GM18907 (cell line): ENCODE results near the gene DESI1.
"Not testable (repeated sequence)": the region's sequence is repeated elsewhere in the genome, so short reads cannot be mapped to it uniquely, and the experiment has no call there.

Source experiments
- ATAC-seq: cut with Tn5 transposase; IDR thresholded peaks from one replicate; pipeline ENCODE4 v1.9.1; 2021; ENCODE audit warnings: mild to moderate bottlenecking, moderate library complexity; ENCODE audit not compliant: unreplicated experiment

The DESI1 gene

GRCh38 chr22:41636467-41636866 lies 15.6 kb upstream of the DESI1 start:
- ATAC-seq, result no peak

DNA sequence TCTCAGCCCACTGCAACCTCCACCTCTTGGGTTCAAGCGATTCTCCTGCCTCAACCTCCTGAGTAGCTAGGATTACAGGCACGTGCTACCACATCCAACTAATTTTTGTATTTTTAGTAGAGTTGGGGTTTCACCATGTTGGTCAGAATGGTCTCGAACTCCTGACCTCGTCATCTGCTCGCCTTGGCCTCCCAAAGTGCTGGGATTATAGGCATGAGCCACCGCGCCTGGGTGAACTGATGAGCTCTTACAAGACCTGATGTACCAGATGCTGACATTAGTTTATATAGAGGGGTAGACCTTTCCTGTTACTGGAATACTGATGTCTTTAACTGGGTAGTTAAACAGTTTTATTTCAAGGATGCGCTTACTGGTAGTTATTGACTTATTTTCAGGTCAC lies 13.8 kb upstream of the DESI1 start:
- not testable (repeated sequence) for ATAC-seq

DNA sequence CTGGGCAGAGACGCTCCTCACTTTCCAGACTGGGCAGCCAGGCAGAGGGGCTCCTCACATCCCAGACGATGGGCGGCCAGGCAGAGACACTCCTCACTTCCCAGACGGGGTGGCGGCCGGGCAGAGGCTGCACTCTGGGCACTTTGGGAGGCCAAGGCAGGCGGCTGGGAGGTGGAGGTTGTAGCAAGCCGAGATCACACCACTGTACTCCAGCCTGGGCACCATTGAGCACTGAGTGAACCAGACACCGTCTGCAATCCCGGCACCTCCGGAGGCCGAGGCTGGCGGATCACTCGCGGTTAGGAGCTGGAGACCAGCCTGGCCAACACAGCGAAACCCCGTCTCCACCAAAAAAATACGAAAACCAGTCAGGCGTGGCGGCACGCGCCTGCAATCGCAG lies 10.8 kb upstream of the DESI1 start:
- not testable (repeated sequence) for ATAC-seq

GRCh38 chr22:41631115-41631514 lies 10.3 kb upstream of the DESI1 start:
- ATAC-seq, result not testable (repeated sequence)

GRCh38 chr22:41625577-41625976 lies 4.7 kb upstream of the DESI1 start:
- ATAC-seq, result no peak

GRCh38 chr22:41621911-41622179 lies 1.0 kb upstream of the DESI1 start:
- no peak for ATAC-seq

DNA sequence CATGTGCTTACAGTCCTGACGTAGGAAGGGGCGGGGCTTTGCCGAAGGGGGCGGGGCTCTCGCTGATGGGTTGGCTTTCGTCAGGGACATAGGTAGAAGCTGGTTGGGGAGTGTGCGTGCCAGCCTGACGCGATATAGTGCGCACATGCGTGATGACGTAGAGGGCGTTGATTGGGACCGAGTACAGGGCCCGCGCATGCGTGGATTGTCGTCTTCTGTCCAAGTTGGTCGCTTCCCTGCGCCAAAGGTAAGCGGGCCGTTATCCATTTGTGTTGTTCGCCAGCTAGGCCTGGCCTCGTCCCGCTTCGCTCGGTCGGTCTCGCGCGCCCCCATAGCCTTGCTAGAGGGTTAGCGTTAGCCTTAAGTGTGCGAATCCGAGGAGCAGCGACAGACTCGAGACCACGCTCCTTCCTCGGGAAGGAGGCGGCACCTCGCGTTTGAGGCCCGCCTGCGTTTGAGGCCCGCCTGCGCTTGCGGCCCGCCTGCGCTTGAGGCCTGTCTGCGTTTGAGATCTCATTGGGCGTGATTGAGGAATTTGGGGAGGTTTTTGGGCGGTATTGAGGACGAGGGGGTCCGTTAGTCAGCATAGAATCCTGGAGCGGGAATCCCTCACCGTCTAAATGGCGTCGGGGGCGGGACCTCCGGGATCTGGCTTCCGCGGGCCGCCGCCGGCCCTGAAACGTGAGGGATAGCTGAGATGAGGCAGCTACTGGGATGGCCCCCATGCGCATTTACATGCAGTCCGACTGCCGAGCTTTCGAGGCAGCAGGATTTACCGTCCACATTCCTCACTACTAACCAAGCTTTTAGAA lies 462 bp upstream of the DESI1 start, which contains the start of gene XRCC6:
XRCC6 (plus strand) TSS at position 197 of the 812 bp plus-strand sequence. CDS start 710 bp downstream, outside the sequence.
- ATAC-seq, result peak; percentile 82

DNA sequence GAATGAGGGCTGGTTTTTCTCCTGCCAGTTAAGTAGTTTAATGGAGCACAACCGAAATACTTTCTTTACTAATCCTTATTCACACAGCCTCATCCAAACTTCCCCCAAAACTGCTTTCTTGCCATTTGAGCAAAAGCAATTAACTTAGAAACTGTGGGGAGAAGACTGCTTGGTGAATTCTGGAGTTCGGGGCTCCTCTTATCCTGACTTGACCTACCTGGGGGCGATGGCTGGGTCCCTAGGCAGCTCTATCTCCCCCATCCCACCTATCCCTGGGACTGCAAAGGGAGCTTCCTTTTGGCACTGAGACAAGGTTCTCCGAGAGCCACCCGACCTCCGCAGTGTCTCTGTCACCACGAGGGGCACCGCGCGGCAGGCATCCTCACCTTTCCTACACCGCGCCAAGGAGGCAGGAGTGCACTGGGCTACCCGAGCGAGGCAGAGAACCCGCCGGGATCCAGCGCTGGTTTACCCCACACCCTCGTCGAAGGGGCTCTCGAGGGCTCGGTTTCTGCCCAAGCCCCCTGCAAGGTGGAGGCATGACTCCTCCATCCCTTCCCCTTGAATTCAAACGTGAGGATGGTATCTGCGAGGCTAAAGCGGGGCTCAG lies 759 bp downstream of the DESI1 start:
- peak; percentile 21 for ATAC-seq

DNA sequence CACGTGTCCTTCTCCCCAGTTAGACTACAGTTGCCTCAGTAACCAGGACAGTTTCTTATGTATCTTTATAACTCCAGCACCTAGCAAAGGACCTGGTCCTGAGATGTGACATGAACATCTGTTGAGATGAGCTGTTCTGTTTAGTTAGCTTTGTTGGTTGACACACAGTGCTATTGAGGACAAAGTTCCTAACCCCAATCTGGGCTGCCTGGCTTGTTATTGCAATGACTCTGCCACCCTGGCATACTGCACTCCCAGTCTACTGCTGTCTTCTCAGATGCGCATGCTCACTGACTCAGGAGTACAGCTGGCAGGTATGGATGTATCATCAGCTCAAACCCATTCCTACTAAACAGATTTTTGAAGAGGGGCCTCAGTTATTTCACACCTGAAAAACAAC lies 7.4 kb downstream of the DESI1 start:
- no peak for ATAC-seq

- no peak for ATAC-seq
Measured at GRCh38 chr22:41612603-41613306, 8.1 kb downstream of the DESI1 start.

DNA sequence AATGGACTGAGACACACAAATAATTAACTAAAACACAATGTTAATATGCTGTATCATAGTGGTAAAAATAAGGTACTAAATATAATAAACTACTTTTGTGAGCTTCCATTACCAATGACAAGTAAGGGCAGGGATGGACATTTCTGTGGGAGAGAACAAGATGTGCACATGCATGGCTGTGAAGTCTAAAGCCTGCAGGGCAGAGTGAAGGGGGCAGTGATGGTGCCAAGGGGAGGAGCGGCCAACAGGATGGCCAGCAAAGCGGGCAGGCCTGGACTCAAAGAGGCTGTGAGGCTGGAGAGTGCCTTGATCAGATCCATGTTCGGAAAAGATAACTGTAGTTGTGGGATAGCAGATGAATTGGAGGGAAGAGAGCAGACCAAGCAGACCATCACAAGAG lies 12.5 kb downstream of the DESI1 start:
- no peak for ATAC-seq

DNA sequence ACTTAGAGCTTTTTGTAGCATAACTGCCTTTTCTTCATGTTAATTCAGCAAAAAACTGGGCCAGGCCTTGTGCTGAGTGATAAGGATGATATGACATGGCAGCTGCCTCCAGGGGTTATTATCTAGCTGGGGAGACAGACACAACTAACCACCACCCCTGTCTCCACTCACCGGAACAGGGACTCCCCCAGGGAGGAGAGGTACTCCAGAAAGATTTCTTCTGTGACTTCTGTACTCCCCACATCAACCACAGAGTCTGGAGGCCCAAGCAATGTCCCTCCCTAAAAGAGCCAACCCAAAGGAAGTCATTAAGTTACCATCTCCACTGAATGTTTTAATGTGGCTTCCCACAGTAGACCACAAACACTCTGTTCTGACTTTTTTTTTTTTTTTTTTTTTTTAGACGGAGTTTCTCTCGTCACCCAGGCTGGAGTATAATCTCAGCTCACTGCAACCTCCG lies 16.9 kb downstream of the DESI1 start:
- ATAC-seq, result peak; percentile 85

DNA sequence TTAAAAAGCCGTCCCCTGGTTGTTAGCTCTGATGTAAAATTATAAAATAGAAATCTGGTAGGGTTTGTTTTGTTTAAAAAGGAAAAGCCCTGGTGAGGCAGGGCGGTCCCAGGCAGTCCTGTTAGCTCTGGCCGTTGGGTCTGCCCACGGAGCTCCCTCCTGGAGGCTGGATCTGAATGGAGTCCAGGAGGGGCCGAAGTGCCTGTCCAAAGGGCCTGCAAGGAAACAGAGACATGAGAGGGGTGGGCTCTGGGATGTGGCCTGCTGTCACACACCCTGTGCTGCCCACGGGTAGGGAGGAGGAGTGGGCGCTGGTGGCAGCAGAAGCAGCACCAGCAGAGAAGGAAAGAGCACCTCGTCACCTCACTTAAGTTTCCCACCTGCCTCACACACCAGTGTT lies 19.9 kb downstream of the DESI1 start:
- ATAC-seq, result no peak

- ATAC-seq, result no peak
Measured at GRCh38 chr22:41598891-41599635, 21.8 kb downstream of the DESI1 start.

DNA sequence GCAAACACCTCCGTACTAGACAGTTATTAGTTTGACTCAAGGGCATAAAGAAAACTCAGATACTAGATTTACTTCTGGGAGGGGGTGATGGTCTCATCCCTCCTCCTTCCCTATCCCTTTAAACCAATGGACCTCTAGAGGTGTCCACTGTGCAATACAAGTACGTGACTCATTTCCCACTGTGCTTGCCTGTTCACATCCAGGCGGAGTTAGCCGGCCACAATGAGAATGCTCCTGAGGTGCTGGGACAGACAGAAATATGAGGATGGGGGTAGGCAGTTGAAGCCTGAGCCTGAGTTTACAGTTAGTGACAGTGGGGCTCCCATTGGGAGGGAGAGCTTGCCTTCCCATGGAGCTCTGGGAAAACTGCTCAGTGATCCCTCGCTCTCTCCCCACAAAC lies 22.8 kb downstream of the DESI1 start:
- ATAC-seq, result no peak

GRCh38 chr22:41597635-41597953 lies 23.2 kb downstream of the DESI1 start:
- ATAC-seq, result no peak

DNA sequence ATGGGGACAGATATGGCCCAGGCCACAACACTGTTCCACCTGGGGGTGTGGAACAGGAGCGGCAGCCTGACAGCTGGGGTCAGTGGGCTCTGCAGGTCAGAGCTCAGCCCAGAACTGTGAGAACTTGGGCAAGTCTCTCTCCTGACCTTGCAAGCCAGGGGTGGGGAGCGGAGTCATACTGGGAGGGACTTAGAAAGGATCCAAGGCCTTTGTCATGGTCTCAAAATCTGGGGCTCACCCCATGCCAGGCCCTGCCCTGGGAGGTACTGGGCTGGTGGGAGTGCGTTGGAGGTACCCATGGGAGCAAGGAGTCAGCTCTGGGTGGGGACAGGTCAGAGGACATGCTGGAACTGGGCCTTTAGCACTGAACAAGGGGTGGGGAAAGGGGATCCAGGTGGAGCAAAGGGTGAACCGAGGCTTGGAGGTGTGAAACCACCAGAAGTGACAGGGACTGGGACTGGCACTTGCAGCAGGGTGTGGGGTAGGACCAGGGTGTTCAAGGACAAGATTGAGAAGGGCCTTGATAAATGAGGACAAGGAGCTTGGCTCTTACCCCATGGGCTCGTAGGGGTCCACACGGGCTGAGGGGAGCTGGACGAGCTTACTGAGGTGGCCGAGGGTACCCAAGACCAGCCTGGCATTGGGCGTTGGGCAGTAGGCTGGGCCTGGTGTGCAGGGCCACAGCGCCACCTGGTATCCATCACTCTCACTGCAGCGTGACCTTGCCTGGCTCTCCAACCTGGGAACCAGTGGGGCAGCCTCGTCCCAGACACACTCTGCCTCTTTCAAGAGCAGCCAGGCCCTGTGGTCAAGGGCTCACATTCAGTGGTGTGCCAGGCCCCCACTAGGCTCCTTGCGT lies 23.8 kb downstream of the DESI1 start:
- ATAC-seq, result no peak

DNA sequence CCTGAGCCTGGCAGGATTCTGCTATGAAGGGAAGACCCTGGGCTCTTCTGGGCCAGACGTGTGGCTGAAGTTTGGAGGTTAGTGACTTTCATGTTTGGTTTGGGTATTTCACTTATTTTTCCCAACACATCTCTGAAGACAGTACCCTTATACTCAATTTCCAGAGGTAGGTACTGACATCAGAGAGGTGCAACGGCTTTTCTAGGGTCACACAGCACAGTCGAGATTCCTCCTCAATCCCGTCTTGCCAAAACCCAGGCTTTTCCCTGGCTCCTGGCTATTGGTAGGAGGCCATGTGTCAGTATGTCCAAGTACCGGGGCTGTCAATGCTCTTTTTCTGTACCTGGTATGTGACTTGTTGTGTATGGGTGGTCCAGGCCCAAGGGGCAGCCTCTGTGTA lies 25.1 kb downstream of the DESI1 start:
- no peak for ATAC-seq

DNA sequence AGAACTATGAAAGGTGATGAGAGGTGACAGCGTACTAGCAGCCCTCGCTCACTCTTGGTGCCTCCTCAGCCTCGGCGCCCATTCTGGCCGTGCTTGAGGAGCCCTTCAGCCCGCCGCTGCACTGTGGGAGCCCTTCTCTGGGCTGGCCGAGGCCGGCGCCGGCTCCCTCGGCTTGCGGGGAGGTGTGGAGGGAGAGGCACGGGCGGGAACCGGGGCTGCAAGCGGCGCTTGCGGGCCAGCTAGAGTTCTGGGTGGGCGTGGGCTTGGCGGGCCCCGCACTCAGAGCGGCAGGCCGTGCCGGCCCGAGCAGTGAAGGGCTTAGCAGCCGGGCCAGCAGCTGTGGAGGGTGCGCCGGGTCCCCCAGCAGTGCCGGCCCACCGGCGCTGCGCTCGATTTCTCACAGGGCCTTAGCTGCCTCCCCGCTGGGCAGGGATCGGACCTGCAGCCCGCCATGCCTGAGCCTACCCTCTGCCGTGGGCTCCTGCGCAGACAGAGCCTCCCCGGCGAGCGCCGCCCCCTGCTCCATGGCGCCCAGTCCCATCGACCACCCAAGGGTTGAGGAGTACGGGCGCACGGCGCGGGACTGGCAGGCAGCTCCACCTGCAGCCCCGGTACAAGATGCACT lies 27.4 kb downstream of the DESI1 start:
- not testable (repeated sequence) for ATAC-seq
